MM.1S (cell line): ENCODE data around the gene GRIK1.

ENCODE experiments used
- CTCF ChIP-seq: fragments of 300-600 bp; sonication (generic); IDR thresholded peaks from 2 replicates; pipeline ENCODE4 v1.5.1; 2016; ENCODE audit warnings: antibody characterized with exemption, low read length, mixed read lengths
- EZH2 ChIP-seq: fragments of 300-600 bp; sonication (generic); optimal IDR thresholded peaks from 2 replicates; pipeline ENCODE3; 2017; ENCODE audit warnings: low read depth, mild to moderate bottlenecking, antibody characterized with exemption, low read length, mixed read lengths
- EZH2phosphoT487 ChIP-seq: fragments of 300-600 bp; sonication (generic); IDR thresholded peaks from 2 replicates; pipeline ENCODE4 v1.6.1; 2018; ENCODE audit warnings: antibody characterized with exemption, low read length

DNA sequence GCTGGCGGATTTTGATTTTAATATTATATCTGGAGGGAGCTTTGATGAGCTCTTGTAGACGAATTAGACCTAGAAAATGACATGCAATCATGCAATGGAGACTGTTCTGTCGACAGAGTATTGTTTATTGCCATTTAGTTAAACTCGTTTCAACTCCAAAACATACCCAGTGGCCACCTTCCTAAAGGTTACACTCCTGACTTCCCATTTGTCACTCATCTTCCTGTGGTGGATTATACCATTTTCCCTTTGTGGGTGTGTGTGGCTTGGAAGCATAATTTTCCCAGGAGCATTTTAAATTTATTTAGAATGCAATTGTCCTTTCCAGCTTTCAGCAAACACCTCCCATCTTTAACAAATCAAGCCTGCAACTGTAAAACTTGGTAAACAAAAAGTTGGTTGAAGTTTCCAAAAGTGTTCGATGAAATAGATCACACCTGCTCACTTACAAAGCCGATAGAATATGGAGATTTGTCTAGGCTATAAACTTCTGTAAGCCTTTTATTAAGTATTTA lies 266.6 kb downstream of the GRIK1 start:
- no peak for TF ChIP-seq CTCF
- TF ChIP-seq EZH2: no peak
- no peak for TF ChIP-seq EZH2phosphoT487
